Neural cell (in vitro differentiated cells): ENCODE measurements around the gene RAB11FIP2. TPM values are rescaled to one million over a fixed set of nuclear protein-coding genes. Genes with fewer than 3 reads are reported as not detected.

Source experiments
- H2AFZ ChIP-seq: fragments of 200-600, 300-800 bp; sonication (generic), shearing (Covaris generic); 2 replicates; pipeline ENCODE4 v1.6.0; 2014; ENCODE audit warnings: low read depth, mild to moderate bottlenecking, antibody characterized with exemption, low read length, moderate library complexity
- H3F3A ChIP-seq: fragments of 200-600 bp; shearing (Covaris generic); 2 replicates; pipeline ENCODE4 v1.6.1; 2016; ENCODE audit warnings: mild to moderate bottlenecking, moderate library complexity, mixed read lengths, antibody characterized with exemption, low read length; ENCODE audit not compliant: insufficient read depth, poor library complexity, severe bottlenecking
- H3K27ac ChIP-seq: fragments of 200-600, 300-800 bp; sonication (generic), shearing (Covaris generic); 2 replicates; pipeline ENCODE4 v1.5.1; 2014; ENCODE audit warnings: mild to moderate bottlenecking, low read length, moderate library complexity
- H3K27me3 ChIP-seq: fragments of 300-800, 200-600 bp; sonication (generic), shearing (Covaris generic); 2 replicates; pipeline ENCODE4 v1.6.0; 2014; ENCODE audit warnings: mild to moderate bottlenecking, low read depth, low read length, moderate library complexity; ENCODE audit not compliant: insufficient read depth
- H3K36me3 ChIP-seq: fragments of 300-800, 200-600 bp; sonication (generic), shearing (Covaris generic); 2 replicates; pipeline ENCODE4 v1.5.1; 2014; ENCODE audit warnings: mild to moderate bottlenecking, antibody characterized with exemption, low read length, moderate library complexity; ENCODE audit not compliant: insufficient read depth
- H3K4me2 ChIP-seq: fragments of 300-800, 200-600 bp; sonication (generic), shearing (Covaris generic); 2 replicates; pipeline ENCODE4 v1.6.0; 2014; ENCODE audit warnings: mild to moderate bottlenecking, low read length
- H3K4me3 ChIP-seq: fragments of 300-800, 200-600 bp; sonication (generic), shearing (Covaris generic); 2 replicates; pipeline ENCODE4 v1.5.1; 2014; ENCODE audit warnings: mild to moderate bottlenecking, low read length, moderate library complexity
- H3K79me2 ChIP-seq: fragments of 200-600 bp; shearing (Covaris generic); replicated peaks from 2 replicates; pipeline ENCODE4 v1.6.0; 2014; ENCODE audit warnings: mild to moderate bottlenecking, low read length, moderate library complexity; ENCODE audit not compliant: insufficient read depth
- H3K9ac ChIP-seq: fragments of 300-800, 200-600 bp; sonication (generic), shearing (Covaris generic); 2 replicates; pipeline ENCODE4 v1.6.1; 2016; ENCODE audit warnings: mild to moderate bottlenecking, low read length, mixed read lengths
- H3K9me2 ChIP-seq: fragments of 200-600 bp; shearing (Covaris generic); 2 replicates; pipeline ENCODE4 v1.6.1; 2016; ENCODE audit warnings: mild to moderate bottlenecking, low read length, mixed read lengths; ENCODE audit not compliant: insufficient read depth
- H3K9me3 ChIP-seq: fragments of 200-600, 300-800 bp; sonication (generic), shearing (Covaris generic); 2 replicates; pipeline ENCODE4 v1.6.1; 2016; ENCODE audit warnings: mild to moderate bottlenecking, mixed run types, low read length, moderate library complexity, mixed read lengths
- H4K20me1 ChIP-seq: fragments of 200-600 bp; shearing (Covaris generic); 2 replicates; pipeline ENCODE4 v1.6.1; 2016; ENCODE audit warnings: mild to moderate bottlenecking, mixed run types; ENCODE audit not compliant: insufficient read depth
- CTCF ChIP-seq: fragments of 450-650 bp; IDR thresholded peaks from 2 replicates; pipeline ENCODE4 v1.5.1; 2014; ENCODE audit warnings: antibody characterized with exemption, mild to moderate bottlenecking, moderate library complexity; ENCODE audit not compliant: poor library complexity, severe bottlenecking
- EP300 ChIP-seq: fragments of 450-650 bp; conservative IDR thresholded peaks from 2 replicates; pipeline ENCODE4 v1.6.1; 2014; ENCODE audit warnings: antibody characterized with exemption, mild to moderate bottlenecking, moderate library complexity; ENCODE audit not compliant: poor library complexity, severe bottlenecking
- EZH2 ChIP-seq: fragments of 200-600, 300-800 bp; shearing (Covaris generic), sonication (generic); IDR thresholded peaks from 2 replicates; pipeline ENCODE4 v1.6.1; 2014; ENCODE audit warnings: antibody characterized with exemption, low read length, borderline replicate concordance, mild to moderate bottlenecking; ENCODE audit not compliant: insufficient read depth, poor library complexity, severe bottlenecking
- MXI1 ChIP-seq: fragments of 450-650 bp; conservative IDR thresholded peaks from 2 replicates; pipeline ENCODE4 v1.6.1; 2014; ENCODE audit warnings: antibody characterized with exemption, mild to moderate bottlenecking; ENCODE audit not compliant: poor library complexity, severe bottlenecking
- POLR2AphosphoS5 ChIP-seq: IDR thresholded peaks from 2 replicates; pipeline ENCODE4 v1.6.1; 2012
- RAD21 ChIP-seq: fragments of 450-650 bp; conservative IDR thresholded peaks from 2 replicates; pipeline ENCODE4 v1.6.1; 2014; ENCODE audit warnings: antibody characterized with exemption, mild to moderate bottlenecking, moderate library complexity
- REST ChIP-seq: IDR thresholded peaks from 2 replicates; pipeline ENCODE4 v1.6.1; 2012; ENCODE audit warnings: borderline replicate concordance
- SMC3 ChIP-seq: fragments of 450-650 bp; conservative IDR thresholded peaks from 2 replicates; pipeline ENCODE4 v1.6.1; 2014; ENCODE audit warnings: antibody characterized with exemption, mild to moderate bottlenecking, moderate library complexity; ENCODE audit not compliant: poor library complexity
- TAF1 ChIP-seq: IDR thresholded peaks from 2 replicates; pipeline ENCODE4 v1.6.1; 2012; ENCODE audit warnings: low read depth
- polyA plus RNA-seq: library from polyadenylated mRNA; depleted of rRNA; stranded (reverse); fragments of >200 nt; gene quantifications from 2 replicates; pipeline ENCODE4 v1.2.3, GENCODE V29; 2014

The RAB11FIP2 gene
- polyA plus RNA-seq, 1 donor from 2014 or later, result 26.3 TPM

GRCh38 chr10:118042827-118043242 is 3.9 kb downstream of the RAB11FIP2 start:
- TF ChIP-seq TAF1 (no peak), CTCF (no peak), MXI1 (no peak), POLR2AphosphoS5 (no peak), EP300 (no peak), EZH2 (no peak), RAD21 (no peak), SMC3 (no peak), REST (no peak)
- Histone ChIP-seq H2AFZ (no peak overlapping the region), H4K20me1 (no peaks in the 10 kb centered on the region), H3K9ac (no peak overlapping the region), H3F3A (peaks cover 3% of the 10 kb centered on the region), H3K36me3 (no peaks in the 10 kb centered on the region), H3K9me3 (no peaks in the 10 kb centered on the region), H3K4me3 (peak overlapping the region; percentile 83), H3K27ac (no peak overlapping the region), H3K4me2 (no peak overlapping the region), H3K9me2 (no peaks in the 10 kb centered on the region), H3K79me2 (peaks cover 63% of the 10 kb centered on the region), H3K27me3 (no peaks in the 10 kb centered on the region)

GRCh38 chr10:118042336-118042735 is 4.4 kb downstream of the RAB11FIP2 start:
- no peak overlapping the region for H3K9ac ChIP-seq
- H2AFZ ChIP-seq, result no peak overlapping the region
- H3K27ac ChIP-seq, result no peak overlapping the region
- H3K79me2 ChIP-seq, result peaks cover 67% of the 10 kb centered on the region
- H3K9me2 ChIP-seq, result no peaks in the 10 kb centered on the region
- no peak overlapping the region for H3K4me2 ChIP-seq
- H3F3A ChIP-seq, result peaks cover 3% of the 10 kb centered on the region
- no peaks in the 10 kb centered on the region for H3K27me3 ChIP-seq
- no peaks in the 10 kb centered on the region for H3K36me3 ChIP-seq
- no peak overlapping the region for H3K4me3 ChIP-seq
- H3K9me3 ChIP-seq, result no peaks in the 10 kb centered on the region
- TF ChIP-seq EZH2, result no peak
- TF ChIP-seq CTCF, result no peak
- no peak for TF ChIP-seq REST
- no peak for TF ChIP-seq POLR2AphosphoS5
- TF ChIP-seq TAF1, result no peak
- no peak for TF ChIP-seq SMC3
- TF ChIP-seq RAD21, result no peak
- TF ChIP-seq EP300, result no peak
- no peaks in the 10 kb centered on the region for H4K20me1 ChIP-seq
